Mammary epithelial cell (primary cell): ENCODE data around the gene NFATC1.

Experiments used
- CTCF ChIP-seq, 2 donors: IDR thresholded peaks in 1 of 2; conservative IDR thresholded peaks in 1 of 2; 2 replicates each; pipeline ENCODE4 v1.5.1; 2011 to 2012; ENCODE audit warnings: inconsistent platforms in 2 of 2, low read length in 2 of 2, mild to moderate bottlenecking in 2 of 2, control low read depth in 1 of 2, low read depth in 1 of 2; ENCODE audit not compliant: insufficient read depth in 1 of 2; ENCODE audit errors: extremely low read depth in 1 of 2
- EZH2 ChIP-seq: IDR thresholded peaks from 2 replicates; pipeline ENCODE4 v1.6.1; 2012; ENCODE audit warnings: low read length, inconsistent platforms, borderline replicate concordance

GRCh38 chr18:79516441-79516931 is 120.8 kb downstream of the NFATC1 start:
- TF ChIP-seq CTCF (conservative IDR thresholded peaks at IDR 0.05 in 1 of 2, IDR thresholded peaks at IDR 0.05 in 1 of 2; ENCODE audit: extremely low read depth in 1 of 2, insufficient read depth in 1 of 2, low read depth in 1 of 2, low read length in 2 of 2) (no peak), EZH2 (no peak)
